Breast epithelium (tissue), 4 donors: ENCODE data around the gene IVD. TPM values are rescaled to one million over a fixed set of nuclear protein-coding genes. Genes with fewer than 3 reads are reported as not detected.

ENCODE experiments used
- DNase-seq, 2 donors: peaks; one replicate each; pipeline ENCODE4 v3.0.0-alpha.2; 2019; ENCODE audit warnings: low spot score in 2 of 2
- H3K27ac ChIP-seq, 2 donors: fragments of 200-600 bp; sonication (generic) in 1 of 2; one replicate each; pipeline ENCODE4 v1.5.1; 2016 to 2019; ENCODE audit warnings: mild to moderate bottlenecking in 1 of 2
- H3K27me3 ChIP-seq, 2 donors: fragments of 200-600 bp; sonication (generic) in 1 of 2; one replicate each; pipeline versions ENCODE4 v1.5.1 to v1.6.0; 2017 to 2019; ENCODE audit warnings: control low read depth in 1 of 2, mild to moderate bottlenecking in 1 of 2
- H3K36me3 ChIP-seq: fragments of 200-600 bp; one replicate; pipeline ENCODE4 v1.5.1; 2019
- H3K4me1 ChIP-seq, 2 donors: fragments of 200-600 bp; sonication (generic); one replicate each; pipeline ENCODE4 v1.5.1; 2016 to 2019; ENCODE audit warnings: control low read depth in 1 of 2
- H3K4me3 ChIP-seq, 3 donors: fragments of 200-600 bp; sonication (generic); 1 replicate in 2 of 3; 2 replicates in 1 of 3; pipeline ENCODE4 v1.5.1; 2016 to 2019; ENCODE audit warnings: mild to moderate bottlenecking in 3 of 3, moderate library complexity in 2 of 3
- H3K9me3 ChIP-seq, 2 donors: fragments of 200-600 bp; sonication (generic) in 1 of 2; one replicate each; pipeline ENCODE4 v1.5.1; 2016 to 2019; ENCODE audit warnings: control low read depth in 1 of 2
- POLR2A ChIP-seq: fragments of 450-650 bp; IDR thresholded peaks from one replicate; pipeline ENCODE4 v1.6.1; 2016; ENCODE audit warnings: antibody characterized with exemption, mild to moderate bottlenecking, moderate library complexity
- POLR2AphosphoS5 ChIP-seq, 3 donors: sonication (generic); formaldehyde crosslinking; IDR thresholded peaks; one replicate each; pipeline ENCODE4 v1.6.1; 2017; ENCODE audit warnings: antibody characterized with exemption in 3 of 3
- intact Hi-C: fragments of 100-400 bp; cut with DNase I; formaldehyde crosslinking; loops from one replicate; pipeline ENCODE4 v1.15.1; 2023; ENCODE audit warnings: low total_unique reads
- total RNA-seq, 3 donors: library from RNA; depleted of rRNA; stranded (reverse); fragments of >200 nt; gene quantifications; one replicate each; pipeline ENCODE4 v1.1.0, GENCODE V29; 2016
- TF ChIP-seq, protein P1 (sequence below), 3 donors: fragments of 450-650 bp; IDR thresholded peaks; one replicate each; pipeline ENCODE4 v1.5.1; 2016 to 2017; ENCODE audit warnings: antibody characterized with exemption in 3 of 3, mild to moderate bottlenecking in 3 of 3, moderate library complexity in 3 of 3

IVD gene
- total RNA-seq, 3 donors from 2014 or later, result 43.8 to 72.7 (median 62.6) TPM

DNA sequence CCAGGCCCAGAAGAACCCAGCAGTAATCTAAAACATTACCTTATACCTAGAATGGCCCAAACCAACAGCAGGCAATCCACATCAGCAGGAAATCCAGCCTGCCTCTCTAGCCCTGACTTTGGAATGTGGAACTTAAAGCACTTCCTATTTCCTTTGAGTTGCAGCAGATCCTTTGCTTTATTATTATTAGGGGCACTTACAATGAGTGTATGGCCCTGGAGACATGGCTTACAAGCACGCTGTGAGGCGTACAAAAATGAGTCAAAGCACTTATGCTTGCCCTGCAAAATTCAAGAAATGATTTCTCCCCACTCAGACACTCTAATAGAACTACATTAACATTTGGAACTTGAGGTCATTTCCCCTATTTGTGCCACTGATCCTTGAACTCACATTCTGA is 32.6 kb upstream of the IVD start:
- Histone ChIP-seq H3K4me1 (no peaks in the 10 kb centered on the region), H3K27ac (peak overlapping the region in 1 of 2 donors; percentile 19), H3K4me3 (no peak overlapping the region), H3K27me3 (no peaks in the 10 kb centered on the region), H3K9me3 (no peaks in the 10 kb centered on the region), H3K36me3 (no peaks in the 10 kb centered on the region)
- TF ChIP-seq POLR2A (no peak), POLR2AphosphoS5 (IDR thresholded peaks at IDR 0.05) (no peak)
- TF ChIP-seq, protein P1, sequence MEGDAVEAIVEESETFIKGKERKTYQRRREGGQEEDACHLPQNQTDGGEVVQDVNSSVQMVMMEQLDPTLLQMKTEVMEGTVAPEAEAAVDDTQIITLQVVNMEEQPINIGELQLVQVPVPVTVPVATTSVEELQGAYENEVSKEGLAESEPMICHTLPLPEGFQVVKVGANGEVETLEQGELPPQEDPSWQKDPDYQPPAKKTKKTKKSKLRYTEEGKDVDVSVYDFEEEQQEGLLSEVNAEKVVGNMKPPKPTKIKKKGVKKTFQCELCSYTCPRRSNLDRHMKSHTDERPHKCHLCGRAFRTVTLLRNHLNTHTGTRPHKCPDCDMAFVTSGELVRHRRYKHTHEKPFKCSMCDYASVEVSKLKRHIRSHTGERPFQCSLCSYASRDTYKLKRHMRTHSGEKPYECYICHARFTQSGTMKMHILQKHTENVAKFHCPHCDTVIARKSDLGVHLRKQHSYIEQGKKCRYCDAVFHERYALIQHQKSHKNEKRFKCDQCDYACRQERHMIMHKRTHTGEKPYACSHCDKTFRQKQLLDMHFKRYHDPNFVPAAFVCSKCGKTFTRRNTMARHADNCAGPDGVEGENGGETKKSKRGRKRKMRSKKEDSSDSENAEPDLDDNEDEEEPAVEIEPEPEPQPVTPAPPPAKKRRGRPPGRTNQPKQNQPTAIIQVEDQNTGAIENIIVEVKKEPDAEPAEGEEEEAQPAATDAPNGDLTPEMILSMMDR (IDR thresholded peaks at IDR 0.05), result no peak
- intact Hi-C loops, result no loop called here
- no peak for DNase-seq

- H3K4me1 ChIP-seq, result no peaks in the 10 kb centered on the region
- no peak for DNase-seq
- TF ChIP-seq, protein P1 (IDR thresholded peaks at IDR 0.05), result no peak
- TF ChIP-seq POLR2AphosphoS5 (IDR thresholded peaks at IDR 0.05) (no peak), POLR2A (no peak)
- intact Hi-C loops, result no loop called here
- H3K4me3 ChIP-seq, result no peak overlapping the region
- H3K36me3 ChIP-seq, result no peaks in the 10 kb centered on the region
- no peaks in the 10 kb centered on the region for H3K27me3 ChIP-seq
- no peaks in the 10 kb centered on the region for H3K9me3 ChIP-seq
- H3K27ac ChIP-seq, result no peak overlapping the region
Observed at GRCh38 chr15:40377606-40378005, 28.0 kb upstream of the IVD start.

- H3K27me3 ChIP-seq, result no peaks in the 10 kb centered on the region
- no peak overlapping the region for H3K4me3 ChIP-seq
- DNase-seq, result no peak
- H3K36me3 ChIP-seq, result no peaks in the 10 kb centered on the region
- peak overlapping the region in 1 of 2 donors; percentile 40 for H3K27ac ChIP-seq
- no peak for TF ChIP-seq POLR2A
- no peaks in the 10 kb centered on the region for H3K9me3 ChIP-seq
- H3K4me1 ChIP-seq, result peaks cover 0 to 5% of the 10 kb centered on the region in 2 donors
- intact Hi-C loops, result no loop called here
Observed at GRCh38 chr15:40379374-40379773, 26.2 kb upstream of the IVD start.

GRCh38 chr15:40379853-40380252 is 25.7 kb upstream of the IVD start:
- TF ChIP-seq, protein P1 (IDR thresholded peaks at IDR 0.05), result no peak
- TF ChIP-seq POLR2A, result no peak
- TF ChIP-seq POLR2AphosphoS5 (IDR thresholded peaks at IDR 0.05), result no peak
- Histone ChIP-seq H3K4me3 (no peak overlapping the region), H3K36me3 (no peaks in the 10 kb centered on the region), H3K27ac (peak overlapping the region in 1 of 2 donors; percentile 40), H3K27me3 (no peaks in the 10 kb centered on the region), H3K4me1 (peaks cover 0 to 5% of the 10 kb centered on the region in 2 donors), H3K9me3 (no peaks in the 10 kb centered on the region)
- peak in 1 of 2 donors; percentile 78 for DNase-seq
- intact Hi-C loops, result no loop called here

DNA sequence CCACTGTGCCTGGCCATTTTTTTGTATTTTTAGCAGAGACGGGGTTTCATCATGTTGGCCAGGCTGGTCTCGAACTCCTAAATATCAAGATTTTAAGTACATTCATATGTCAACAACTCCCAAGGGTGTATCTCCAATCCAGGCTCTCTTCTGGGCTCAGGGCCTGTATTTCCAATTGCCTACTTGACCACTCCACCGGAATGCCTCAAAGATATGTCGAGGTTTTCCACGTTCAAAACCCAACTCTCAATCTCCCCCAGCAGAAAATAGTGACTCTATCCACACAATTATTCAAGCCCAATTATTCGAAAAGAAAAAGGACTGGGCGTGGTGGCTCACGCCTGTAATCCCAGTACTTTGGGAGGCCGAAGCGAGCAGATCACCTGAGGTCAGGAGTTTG is 25.0 kb upstream of the IVD start:
- Histone ChIP-seq H3K9me3 (no peaks in the 10 kb centered on the region), H3K27ac (peak overlapping the region in 1 of 2 donors; percentile 40), H3K4me1 (peaks cover 0 to 5% of the 10 kb centered on the region in 2 donors), H3K4me3 (no peak overlapping the region), H3K36me3 (no peaks in the 10 kb centered on the region), H3K27me3 (no peaks in the 10 kb centered on the region)
- TF ChIP-seq, protein P1 (IDR thresholded peaks at IDR 0.05), result no peak
- TF ChIP-seq POLR2A (no peak), POLR2AphosphoS5 (IDR thresholded peaks at IDR 0.05) (no peak)
- intact Hi-C loops, result no loop called here
- no peak for DNase-seq
